Lower lobe of right lung (tissue), 2 donors: ENCODE measurements around the gene SHC3. TPM values are rescaled to one million over a fixed set of nuclear protein-coding genes. Genes with fewer than 3 reads are reported as not detected.

Experiments
- ATAC-seq, 2 donors: fragments of 200-7000 bp; cut with Tn5 transposase; one replicate each; pipeline ENCODE4 v1.9.1; 2020 to 2022; ENCODE audit warnings: mild to moderate bottlenecking in 2 of 2, moderate library complexity in 2 of 2
- DNase-seq: peaks from one replicate; pipeline ENCODE4 v3.0.0-alpha.2; 2020
- H3K27ac ChIP-seq: fragments of 200-600 bp; one replicate; pipeline ENCODE4 v1.8.0; 2022
- H3K27me3 ChIP-seq: fragments of 200-600 bp; one replicate; pipeline ENCODE4 v1.8.0; 2022; ENCODE audit warnings: low read depth
- H3K36me3 ChIP-seq: fragments of 200-600 bp; one replicate; pipeline ENCODE4 v1.8.0; 2022; ENCODE audit warnings: mild to moderate bottlenecking
- H3K4me1 ChIP-seq: fragments of 200-600 bp; one replicate; pipeline ENCODE4 v1.8.0; 2022
- H3K4me3 ChIP-seq: fragments of 200-600 bp; one replicate; pipeline ENCODE4 v1.8.0; 2022; ENCODE audit warnings: mild to moderate bottlenecking
- H3K9me3 ChIP-seq: fragments of 200-600 bp; one replicate; pipeline ENCODE4 v1.8.0; 2022
- intact Hi-C: fragments of 100-400 bp; cut with DNase I; formaldehyde crosslinking; loops from one replicate; pipeline ENCODE4 v1.11.0; 2022
- total RNA-seq: library from RNA; stranded (reverse); fragmentation: NEBNext Ultra II Directional; extraction: Animal tissue kit (Norgen Biotek cat#: 25700); gene quantifications from one replicate; pipeline ENCODE4 v1.2.1, GENCODE V29; 2021
- TF ChIP-seq, protein P1 (sequence below): fragments of 200-600 bp; IDR thresholded peaks from one replicate; pipeline ENCODE4 v1.8.0; 2022; ENCODE audit warnings: antibody characterized with exemption, mild to moderate bottlenecking
- donor health status: DM: no; HTN: yes; CAD: no; lungs with severe emphysema.

Gene SHC3
- total RNA-seq, 1 donor from 2014 or later, result 13.2 TPM

DNA sequence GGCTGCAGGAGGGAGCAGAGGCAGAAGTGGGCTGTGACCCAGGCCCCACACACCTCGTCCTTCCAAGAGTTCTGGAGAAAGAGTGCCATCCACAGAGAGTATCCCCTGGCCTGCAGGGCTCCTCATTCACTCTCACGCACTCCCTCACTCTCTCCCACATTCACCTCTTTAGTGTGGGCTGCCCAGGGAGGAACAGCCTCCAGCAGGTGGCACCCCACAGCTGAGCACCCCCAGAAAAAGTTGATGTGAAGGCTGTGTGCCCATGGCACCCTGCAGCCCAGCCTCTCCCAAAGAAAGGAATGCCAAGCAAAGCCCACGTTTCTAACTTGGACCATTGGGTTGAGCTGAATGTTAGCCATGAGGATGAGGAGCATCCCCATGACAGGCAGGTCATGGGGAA is 4.5 kb upstream of the SHC3 start:
- Histone ChIP-seq H3K36me3 (no peaks in the 10 kb centered on the region), H3K9me3 (no peaks in the 10 kb centered on the region), H3K27me3 (peaks cover 9% of the 10 kb centered on the region), H3K4me3 (no peak overlapping the region), H3K4me1 (peaks cover 29% of the 10 kb centered on the region), H3K27ac (no peak overlapping the region)
- DNase-seq (no peak), ATAC-seq (no peak)
- TF ChIP-seq, protein P1, sequence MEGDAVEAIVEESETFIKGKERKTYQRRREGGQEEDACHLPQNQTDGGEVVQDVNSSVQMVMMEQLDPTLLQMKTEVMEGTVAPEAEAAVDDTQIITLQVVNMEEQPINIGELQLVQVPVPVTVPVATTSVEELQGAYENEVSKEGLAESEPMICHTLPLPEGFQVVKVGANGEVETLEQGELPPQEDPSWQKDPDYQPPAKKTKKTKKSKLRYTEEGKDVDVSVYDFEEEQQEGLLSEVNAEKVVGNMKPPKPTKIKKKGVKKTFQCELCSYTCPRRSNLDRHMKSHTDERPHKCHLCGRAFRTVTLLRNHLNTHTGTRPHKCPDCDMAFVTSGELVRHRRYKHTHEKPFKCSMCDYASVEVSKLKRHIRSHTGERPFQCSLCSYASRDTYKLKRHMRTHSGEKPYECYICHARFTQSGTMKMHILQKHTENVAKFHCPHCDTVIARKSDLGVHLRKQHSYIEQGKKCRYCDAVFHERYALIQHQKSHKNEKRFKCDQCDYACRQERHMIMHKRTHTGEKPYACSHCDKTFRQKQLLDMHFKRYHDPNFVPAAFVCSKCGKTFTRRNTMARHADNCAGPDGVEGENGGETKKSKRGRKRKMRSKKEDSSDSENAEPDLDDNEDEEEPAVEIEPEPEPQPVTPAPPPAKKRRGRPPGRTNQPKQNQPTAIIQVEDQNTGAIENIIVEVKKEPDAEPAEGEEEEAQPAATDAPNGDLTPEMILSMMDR, result no peak
- intact Hi-C loops, result no loop called here

DNA sequence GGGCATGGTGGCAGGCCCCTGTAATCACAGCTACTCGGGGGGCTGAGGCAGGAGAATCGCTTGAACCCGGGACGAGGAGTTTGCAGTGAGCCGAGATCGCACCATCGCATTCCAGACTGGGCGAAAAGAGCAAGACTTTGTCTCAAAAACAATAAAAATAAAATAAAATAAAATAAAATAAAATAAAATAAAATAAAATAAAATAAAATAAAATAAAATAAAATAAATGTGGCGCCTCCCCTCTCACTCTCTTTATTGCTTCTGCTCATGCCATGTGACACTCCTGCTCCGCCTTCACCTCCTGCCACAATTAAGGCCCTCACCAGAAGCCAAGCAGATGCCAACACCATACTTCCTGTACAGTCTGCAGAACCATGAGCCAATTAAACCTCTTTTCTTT is 3.8 kb upstream of the SHC3 start:
- Histone ChIP-seq H3K36me3 (no peaks in the 10 kb centered on the region), H3K4me3 (no peak overlapping the region), H3K9me3 (no peaks in the 10 kb centered on the region), H3K27ac (no peak overlapping the region), H3K27me3 (peaks cover 14% of the 10 kb centered on the region), H3K4me1 (peaks cover 34% of the 10 kb centered on the region)
- intact Hi-C loops, result no loop called here
- DNase-seq, result no peak
- TF ChIP-seq, protein P1, result no peak
- no peak for ATAC-seq

DNA sequence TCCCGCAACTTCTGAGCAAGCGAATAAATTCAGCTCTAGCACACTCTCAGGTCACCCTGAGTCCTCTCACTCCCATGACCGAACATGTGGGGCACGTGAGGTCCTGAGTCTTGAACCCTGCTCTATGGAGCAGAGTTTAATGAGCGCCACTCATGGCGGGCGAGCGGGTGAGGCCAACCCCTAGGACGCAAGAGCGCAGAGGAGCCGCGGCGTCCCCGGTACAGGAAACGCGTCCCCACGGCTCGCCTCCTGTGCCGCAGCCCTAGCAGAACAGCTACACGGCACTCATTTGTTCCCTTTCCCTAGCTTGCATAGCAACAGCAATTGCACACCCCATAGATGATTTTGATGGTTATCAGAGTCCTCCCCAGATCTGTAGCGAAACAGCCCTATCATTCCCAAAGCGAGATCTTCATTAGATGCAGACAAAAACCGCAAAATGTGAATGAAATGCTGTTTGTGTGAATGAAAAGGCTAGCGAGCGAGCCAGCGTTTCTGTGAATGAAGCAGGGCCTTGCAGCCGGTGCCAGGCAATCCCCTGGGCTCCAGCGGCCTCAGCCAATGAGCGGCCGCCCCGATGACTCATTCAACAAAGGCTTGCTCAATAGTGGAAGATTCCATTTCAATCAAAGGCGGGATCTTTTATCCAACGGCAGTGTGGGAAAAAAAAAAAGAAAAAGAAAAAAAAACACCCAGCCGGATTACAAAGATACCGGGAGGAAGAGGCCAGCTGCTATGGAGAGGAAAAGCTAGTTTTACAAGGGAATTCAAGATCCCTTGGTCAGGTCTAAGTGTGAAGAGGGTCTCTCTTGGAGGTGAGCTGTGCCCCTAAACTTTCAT is 1.5 kb upstream of the SHC3 start:
- Histone ChIP-seq H3K27me3 (peaks cover 32% of the 10 kb centered on the region), H3K4me3 (peak overlapping the region; percentile 61), H3K36me3 (no peaks in the 10 kb centered on the region), H3K4me1 (peaks cover 35% of the 10 kb centered on the region), H3K27ac (peak overlapping the region; percentile 81), H3K9me3 (no peaks in the 10 kb centered on the region)
- intact Hi-C loops, result no loop called here
- peak; percentile 90 for DNase-seq
- TF ChIP-seq, protein P1, result no peak
- ATAC-seq, result peak; percentile 91 to 93

DNA sequence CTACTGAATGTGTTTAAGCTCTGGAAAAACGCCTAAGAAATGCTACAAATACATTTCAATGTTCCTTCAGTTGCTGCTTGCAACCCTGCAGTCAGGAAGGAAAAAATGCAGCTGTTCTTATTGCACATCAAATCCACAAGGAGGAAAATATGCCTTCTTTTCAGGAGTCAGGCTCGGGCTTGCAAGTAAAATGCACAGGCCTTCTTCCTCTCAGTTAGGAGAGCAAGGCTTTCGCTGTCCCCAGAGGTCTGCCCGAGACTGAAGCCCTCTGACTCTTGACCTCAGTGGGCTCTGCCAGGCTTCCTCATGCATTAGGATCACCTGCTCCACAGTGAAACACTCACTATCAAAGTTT is 899 bp upstream of the SHC3 start:
- ATAC-seq, result no peak
- TF ChIP-seq, protein P1, result no peak
- peaks cover 32% of the 10 kb centered on the region for H3K27me3 ChIP-seq

DNA sequence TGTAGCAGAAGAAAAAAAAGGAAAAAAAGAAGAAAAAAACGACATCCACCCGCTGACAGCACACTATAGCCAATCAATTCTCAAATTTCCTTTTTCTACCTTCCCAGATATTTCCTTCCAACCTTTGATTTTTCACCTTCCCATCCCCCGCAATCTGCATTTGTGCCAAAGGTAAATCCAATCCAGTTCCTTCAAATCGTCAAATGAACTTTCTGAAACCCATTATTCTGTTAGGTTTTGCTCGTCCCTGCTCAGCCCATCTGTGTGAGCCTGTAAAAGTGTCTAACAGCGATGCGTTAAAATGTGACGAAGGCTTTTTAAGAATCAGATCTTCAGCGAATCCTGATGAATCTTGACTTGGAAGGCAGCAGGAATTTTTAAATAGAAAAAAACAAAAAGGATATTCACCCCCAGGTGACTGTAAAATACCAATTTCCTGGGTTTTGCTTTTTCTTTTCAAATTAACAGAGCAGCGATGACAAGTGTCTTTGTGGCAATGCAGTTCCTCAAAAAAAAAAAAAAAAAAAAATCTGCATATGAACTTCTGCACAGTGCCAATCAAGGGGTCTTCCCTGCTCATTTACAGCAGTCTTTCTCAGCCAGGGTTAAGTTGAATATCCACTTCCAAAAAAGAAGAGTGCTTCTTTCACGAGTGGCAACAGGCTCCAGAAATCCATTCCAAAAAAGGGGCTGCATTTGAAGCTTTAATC is 367 bp upstream of the SHC3 start:
- H3K4me1 ChIP-seq, result peaks cover 35% of the 10 kb centered on the region
- no peak for ATAC-seq
- peak overlapping the region; percentile 61 for H3K4me3 ChIP-seq
- H3K36me3 ChIP-seq, result no peaks in the 10 kb centered on the region
- DNase-seq, result no peak
- intact Hi-C loops, result no loop called here
- H3K27me3 ChIP-seq, result peaks cover 32% of the 10 kb centered on the region
- TF ChIP-seq, protein P1, result no peak
- H3K9me3 ChIP-seq, result no peaks in the 10 kb centered on the region
- peak overlapping the region; percentile 81 for H3K27ac ChIP-seq

More for the DNA sequence above, 899 bp upstream of the SHC3 start:
- peaks cover 35% of the 10 kb centered on the region for H3K4me1 ChIP-seq
- H3K27ac ChIP-seq, result peak overlapping the region; percentile 81
- no peaks in the 10 kb centered on the region for H3K36me3 ChIP-seq
- DNase-seq, result no peak
- intact Hi-C loops, result no loop called here
- H3K9me3 ChIP-seq, result no peaks in the 10 kb centered on the region
- peak overlapping the region; percentile 61 for H3K4me3 ChIP-seq
